ENCODE data around the gene RFTN1.
"Not testable (repeated sequence)": the region's sequence is repeated elsewhere in the genome, so short reads cannot be mapped to it uniquely, and the experiment has no call there.

The RFTN1 gene

GRCh38 chr3:16317561-16317945 lies 195.9 kb downstream of the RFTN1 start:
- DNase-seq = no peak

- no peak for DNase-seq
Measured at GRCh38 chr3:16316847-16317560, 196.5 kb downstream of the RFTN1 start.

GRCh38 chr3:16316396-16316795 lies 197.1 kb downstream of the RFTN1 start:
- no peak for DNase-seq

DNA sequence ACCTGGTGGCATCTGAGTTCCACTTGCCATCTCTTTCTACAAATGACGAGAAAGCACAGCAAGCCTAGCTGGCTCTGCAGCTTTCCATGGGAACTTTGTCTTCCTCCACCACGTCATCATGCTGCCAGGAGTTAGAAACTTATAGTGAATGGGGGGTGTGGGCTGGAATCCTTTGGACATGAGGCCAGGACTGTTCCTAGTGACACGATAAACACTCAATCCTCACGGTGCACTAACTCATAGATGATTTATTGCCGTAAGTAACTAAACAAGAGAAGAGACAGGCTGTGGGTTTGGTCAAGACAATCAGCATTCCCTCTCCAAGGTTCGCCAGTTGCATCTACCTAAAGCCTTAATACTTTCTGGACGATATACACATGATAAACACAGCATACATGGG lies 197.9 kb downstream of the RFTN1 start:
- no peak for DNase-seq

DNA sequence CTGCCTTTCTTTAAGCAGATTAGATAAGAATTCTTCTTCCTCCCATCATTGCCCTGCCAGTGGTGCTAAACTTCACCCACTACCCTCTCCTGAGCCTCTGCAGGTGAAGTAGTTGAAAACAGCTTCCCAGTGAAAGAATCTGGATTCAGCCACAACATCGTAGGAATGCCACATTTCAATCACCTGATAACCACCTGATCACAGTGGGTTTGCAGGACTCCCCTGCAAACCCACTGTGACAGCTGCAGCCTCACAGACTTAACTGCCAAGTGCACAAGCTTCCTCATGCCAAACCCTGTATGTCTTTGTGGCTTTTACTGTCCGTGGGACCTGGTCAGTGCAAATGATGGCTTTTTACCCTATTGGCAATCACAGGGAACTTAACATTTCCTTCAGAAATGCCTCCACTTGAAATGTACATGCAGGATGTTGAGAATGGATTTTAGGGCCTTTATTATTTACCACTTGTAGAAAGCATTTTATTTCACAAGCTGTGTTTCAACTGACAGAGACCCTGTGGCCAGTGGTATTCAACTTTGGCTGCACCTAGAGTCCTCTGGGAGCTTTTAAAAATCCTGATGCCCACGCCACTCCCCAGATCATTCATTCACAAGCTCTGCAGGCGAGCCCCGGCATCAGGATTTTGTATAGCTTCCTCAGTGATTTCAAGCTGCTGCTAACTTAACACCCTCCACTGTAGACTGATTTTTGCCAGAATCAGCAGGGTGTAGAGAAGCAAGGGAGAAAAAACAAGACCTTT lies 199.4 kb downstream of the RFTN1 start:
- DNase-seq = no peak

DNA sequence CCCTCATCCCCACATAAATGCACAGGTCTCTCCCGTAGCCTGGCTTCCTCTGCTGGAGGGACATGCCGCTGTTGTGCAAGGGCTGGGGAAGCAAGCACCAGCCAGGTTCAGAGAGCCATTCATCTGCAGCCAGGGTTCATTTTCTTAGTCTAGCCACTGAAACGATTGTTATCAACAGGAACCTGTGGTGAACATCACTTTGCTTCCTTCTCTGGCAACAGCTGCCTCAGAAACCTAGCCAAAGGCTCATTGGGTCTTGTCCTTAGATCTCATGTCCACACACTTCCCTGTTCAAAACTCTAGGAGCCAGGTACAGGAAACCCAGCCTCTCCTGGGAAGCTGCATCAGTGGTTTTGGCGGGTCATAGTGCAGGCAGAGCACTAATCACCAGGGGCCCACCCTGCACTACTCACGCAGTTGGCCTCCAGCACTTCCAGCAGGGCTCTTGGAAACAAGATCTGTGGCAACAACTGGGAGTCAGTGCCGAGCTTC lies 201.5 kb downstream of the RFTN1 start:
- no peak for DNase-seq

- DNase-seq = not testable (repeated sequence)
Measured at GRCh38 chr3:16310486-16310885, 203.0 kb downstream of the RFTN1 start.

DNA sequence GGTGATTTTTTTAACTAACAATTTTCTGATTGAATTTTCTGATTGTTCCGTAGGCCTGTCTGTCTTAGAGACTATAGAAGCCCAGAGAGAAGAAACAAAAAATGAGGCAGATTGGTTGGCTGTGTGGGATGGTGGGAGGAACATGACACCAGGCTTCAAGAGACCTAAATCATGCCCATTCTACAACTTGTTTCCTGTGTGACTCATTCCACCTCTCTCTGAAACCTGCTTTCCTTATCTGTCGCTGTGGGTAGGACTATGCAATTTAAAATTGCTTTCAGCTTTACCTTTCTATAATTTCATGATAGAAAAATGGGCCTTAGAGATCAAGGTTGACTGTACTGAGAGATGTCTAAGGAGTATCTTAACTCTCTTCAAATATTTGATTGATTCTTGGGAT lies 203.9 kb downstream of the RFTN1 start:
- no peak for DNase-seq

DNA sequence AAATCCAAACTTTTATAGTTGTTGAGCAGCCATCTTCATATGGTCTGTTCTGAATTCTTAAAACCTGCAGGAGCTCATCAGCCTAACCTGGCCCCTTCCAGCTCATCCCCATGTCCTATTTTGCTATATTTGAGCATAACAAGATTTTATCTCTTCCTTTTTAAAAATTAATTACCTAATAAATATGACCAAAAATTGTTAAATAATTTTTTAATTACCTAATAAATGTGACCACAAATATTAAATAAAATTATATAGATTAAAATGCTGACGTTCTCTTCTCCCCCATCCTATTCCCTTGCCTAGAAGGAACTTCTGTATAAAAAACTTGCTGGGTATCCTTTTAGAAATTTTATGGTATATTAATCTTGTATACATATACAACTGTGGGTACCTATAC lies 204.8 kb downstream of the RFTN1 start:
- DNase-seq = no peak

- DNase-seq = no peak
Measured at GRCh38 chr3:16307832-16308531, 205.5 kb downstream of the RFTN1 start.

- no peak for DNase-seq
Measured at GRCh38 chr3:16305111-16305541, 208.4 kb downstream of the RFTN1 start.

GRCh38 chr3:16304061-16305010 lies 209.2 kb downstream of the RFTN1 start:
- DNase-seq = no peak

GRCh38 chr3:16303037-16303575 lies 210.4 kb downstream of the RFTN1 start:
- DNase-seq = no peak

DNA sequence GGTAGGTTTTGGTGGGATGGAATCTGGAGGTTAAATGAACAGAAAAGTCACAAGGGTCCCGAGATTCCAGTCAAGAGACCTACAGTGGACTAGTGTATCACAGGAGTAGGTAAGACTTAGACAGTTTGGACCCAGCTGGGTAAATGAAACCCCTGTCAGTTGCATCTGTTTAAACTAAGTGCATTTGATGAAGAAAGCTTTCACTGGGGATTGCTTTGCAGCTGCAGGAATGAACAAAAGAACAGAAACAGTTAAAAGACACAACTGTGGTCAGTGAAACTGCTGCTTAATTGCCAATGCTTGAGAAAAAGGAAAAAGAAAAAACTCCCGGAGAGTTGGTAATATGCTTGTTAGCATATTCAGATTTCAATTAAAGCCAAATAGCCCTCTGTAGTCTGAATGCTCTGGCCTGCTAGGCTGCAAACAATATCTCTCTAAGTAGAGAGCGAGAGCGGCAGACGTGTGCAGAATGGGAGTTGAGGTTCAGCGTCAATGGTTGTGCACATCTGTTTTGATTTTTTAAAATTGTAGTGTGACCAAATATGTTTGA lies 211.3 kb downstream of the RFTN1 start:
- DNase-seq = no peak

- no peak for DNase-seq
Measured at GRCh38 chr3:16301507-16301906, 212.0 kb downstream of the RFTN1 start.

- no peak for DNase-seq
Measured at GRCh38 chr3:16300881-16301359, 212.6 kb downstream of the RFTN1 start.

GRCh38 chr3:16300307-16300706 lies 213.2 kb downstream of the RFTN1 start:
- no peak for DNase-seq

- no peak for DNase-seq
Measured at GRCh38 chr3:16299746-16300145, 213.8 kb downstream of the RFTN1 start.

DNA sequence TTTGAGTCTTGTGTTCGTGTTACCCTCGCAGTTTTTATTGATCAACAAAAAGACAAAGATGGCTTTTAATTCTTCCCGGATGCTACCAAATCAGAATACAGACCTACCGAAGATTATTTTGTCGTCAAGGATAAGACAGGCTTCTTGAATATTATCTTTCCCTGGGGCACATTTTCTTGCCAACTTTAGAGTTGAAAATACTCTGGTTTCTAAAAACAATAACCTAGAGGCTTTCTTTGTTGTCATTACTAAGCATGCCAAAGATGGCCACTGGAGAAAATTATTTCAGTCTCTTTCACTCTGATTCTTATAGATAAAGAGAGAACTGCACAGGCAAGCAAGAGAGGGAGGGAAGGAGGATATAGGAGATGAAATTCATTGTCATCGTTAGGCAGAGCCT lies 214.6 kb downstream of the RFTN1 start:
- no peak for DNase-seq

- DNase-seq = no peak
Measured at GRCh38 chr3:16297997-16298885, 215.3 kb downstream of the RFTN1 start.
